H1 (cell line): ENCODE results near the gene DYNLRB2.

ENCODE experiments used
- CHD2 ChIP-seq: IDR thresholded peaks from 2 replicates; pipeline ENCODE4 v1.6.1; 2012; ENCODE audit warnings: low read length, improper control_type of control experiment
- CTBP2 ChIP-seq: IDR thresholded peaks from 2 replicates; pipeline ENCODE4 v1.7.0; 2011; ENCODE audit warnings: borderline replicate concordance, mild to moderate bottlenecking, moderate library complexity, mixed read lengths, low read length; ENCODE audit not compliant: insufficient read depth, insufficient read length
- EP300 ChIP-seq, 2 experiments: IDR thresholded peaks; 1 replicate in 1 of 2; 2 replicates in 1 of 2; pipeline ENCODE4 v1.6.1; 2011 to 2012; ENCODE audit warnings: low read depth in 2 of 2, low read length in 2 of 2, mild to moderate bottlenecking in 2 of 2, borderline replicate concordance in 1 of 2, inconsistent platforms in 1 of 2, moderate library complexity in 1 of 2
- EZH2 ChIP-seq: fragments of 200-600 bp; sonication (generic); IDR thresholded peaks from 2 replicates; pipeline ENCODE4 v1.7.1; 2012; ENCODE audit warnings: low read depth, mild to moderate bottlenecking, moderate library complexity, low read length, inconsistent platforms; ENCODE audit not compliant: severe bottlenecking
- FOSL1 ChIP-seq: IDR thresholded peaks from 2 replicates; pipeline ENCODE4 v1.6.1; 2011; ENCODE audit warnings: mild to moderate bottlenecking, low read depth, low read length, moderate library complexity; ENCODE audit not compliant: insufficient read depth
- GABPA ChIP-seq: IDR thresholded peaks from 2 replicates; pipeline ENCODE4 v1.6.1; 2011; ENCODE audit warnings: mild to moderate bottlenecking, low read length, moderate library complexity, borderline replicate concordance; ENCODE audit not compliant: insufficient read depth
- PHF8 ChIP-seq: fragments of 200-600 bp; sonication (generic); conservative IDR thresholded peaks from 2 replicates; pipeline ENCODE4 v1.7.1; 2012; ENCODE audit warnings: low read depth, mild to moderate bottlenecking, inconsistent platforms, low read length, moderate library complexity
- POLR2A ChIP-seq, 2 experiments: IDR thresholded peaks; 1 replicate in 1 of 2; 2 replicates in 1 of 2; pipeline ENCODE4 v1.6.1; 2011; ENCODE audit warnings: low read depth in 2 of 2, low read length in 2 of 2, mild to moderate bottlenecking in 2 of 2; ENCODE audit errors: control extremely low read depth in 1 of 2
- POLR2AphosphoS5 ChIP-seq: IDR thresholded peaks from 2 replicates; pipeline ENCODE4 v1.6.1; 2011; ENCODE audit warnings: low read depth, low read length
- SRF ChIP-seq: IDR thresholded peaks from 2 replicates; pipeline ENCODE4 v1.6.1; 2011; ENCODE audit warnings: mild to moderate bottlenecking, low read depth, low read length, moderate library complexity
- TF ChIP-seq, protein P1 (sequence below), 3 experiments: IDR thresholded peaks; 1 replicate in 2 of 3; 2 replicates in 1 of 3; pipeline versions ENCODE4 v1.5.1 to v1.6.1; 2011; ENCODE audit warnings: low read length in 3 of 3, mild to moderate bottlenecking in 3 of 3, inconsistent platforms in 2 of 3, low read depth in 1 of 3, moderate library complexity in 1 of 3; ENCODE audit not compliant: insufficient read depth in 1 of 3; ENCODE audit errors: control extremely low read depth in 1 of 3
- TF ChIP-seq, protein P2 (sequence below): IDR thresholded peaks from 2 replicates; pipeline ENCODE4 v1.6.1; 2012; ENCODE audit warnings: low read length, inconsistent platforms

- TF ChIP-seq GABPA (no peak), FOSL1 (no peak), SRF (no peak), CTBP2 (no peak), CHD2 (no peak), PHF8 (no peak), POLR2AphosphoS5 (no peak), EZH2 (no peak), EP300 (IDR thresholded peaks at IDR 0.05; ENCODE audit: borderline replicate concordance in 1 of 2, low read depth in 2 of 2, low read length in 2 of 2) (no peak), POLR2A (IDR thresholded peaks at IDR 0.05; ENCODE audit: control extremely low read depth in 1 of 2, low read depth in 2 of 2, low read length in 2 of 2) (no peak)
- TF ChIP-seq, protein P1, sequence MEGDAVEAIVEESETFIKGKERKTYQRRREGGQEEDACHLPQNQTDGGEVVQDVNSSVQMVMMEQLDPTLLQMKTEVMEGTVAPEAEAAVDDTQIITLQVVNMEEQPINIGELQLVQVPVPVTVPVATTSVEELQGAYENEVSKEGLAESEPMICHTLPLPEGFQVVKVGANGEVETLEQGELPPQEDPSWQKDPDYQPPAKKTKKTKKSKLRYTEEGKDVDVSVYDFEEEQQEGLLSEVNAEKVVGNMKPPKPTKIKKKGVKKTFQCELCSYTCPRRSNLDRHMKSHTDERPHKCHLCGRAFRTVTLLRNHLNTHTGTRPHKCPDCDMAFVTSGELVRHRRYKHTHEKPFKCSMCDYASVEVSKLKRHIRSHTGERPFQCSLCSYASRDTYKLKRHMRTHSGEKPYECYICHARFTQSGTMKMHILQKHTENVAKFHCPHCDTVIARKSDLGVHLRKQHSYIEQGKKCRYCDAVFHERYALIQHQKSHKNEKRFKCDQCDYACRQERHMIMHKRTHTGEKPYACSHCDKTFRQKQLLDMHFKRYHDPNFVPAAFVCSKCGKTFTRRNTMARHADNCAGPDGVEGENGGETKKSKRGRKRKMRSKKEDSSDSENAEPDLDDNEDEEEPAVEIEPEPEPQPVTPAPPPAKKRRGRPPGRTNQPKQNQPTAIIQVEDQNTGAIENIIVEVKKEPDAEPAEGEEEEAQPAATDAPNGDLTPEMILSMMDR (IDR thresholded peaks at IDR 0.05; ENCODE audit: control extremely low read depth in 1 of 3, insufficient read depth in 1 of 3, low read depth in 1 of 3, low read length in 3 of 3), result no peak
- TF ChIP-seq, protein P2, sequence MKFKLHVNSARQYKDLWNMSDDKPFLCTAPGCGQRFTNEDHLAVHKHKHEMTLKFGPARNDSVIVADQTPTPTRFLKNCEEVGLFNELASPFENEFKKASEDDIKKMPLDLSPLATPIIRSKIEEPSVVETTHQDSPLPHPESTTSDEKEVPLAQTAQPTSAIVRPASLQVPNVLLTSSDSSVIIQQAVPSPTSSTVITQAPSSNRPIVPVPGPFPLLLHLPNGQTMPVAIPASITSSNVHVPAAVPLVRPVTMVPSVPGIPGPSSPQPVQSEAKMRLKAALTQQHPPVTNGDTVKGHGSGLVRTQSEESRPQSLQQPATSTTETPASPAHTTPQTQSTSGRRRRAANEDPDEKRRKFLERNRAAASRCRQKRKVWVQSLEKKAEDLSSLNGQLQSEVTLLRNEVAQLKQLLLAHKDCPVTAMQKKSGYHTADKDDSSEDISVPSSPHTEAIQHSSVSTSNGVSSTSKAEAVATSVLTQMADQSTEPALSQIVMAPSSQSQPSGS, result no peak
Measured at GRCh38 chr16:80554033-80554432, 13.2 kb downstream of the DYNLRB2 start.
